DND-41 (cell line): Measurements from ENCODE around the gene PRDM5.

Experiments used
- EZH2 ChIP-seq: IDR thresholded peaks from 3 replicates; pipeline ENCODE4 v1.6.1; 2012; ENCODE audit warnings: borderline replicate concordance, low read depth, mild to moderate bottlenecking, moderate library complexity, low read length, inconsistent platforms; ENCODE audit not compliant: severe bottlenecking
- TF ChIP-seq, protein P1 (sequence below): IDR thresholded peaks from 2 replicates; pipeline ENCODE4 v1.5.1; 2012; ENCODE audit warnings: borderline replicate concordance, low read length, moderate library complexity, mild to moderate bottlenecking; ENCODE audit not compliant: poor library complexity, severe bottlenecking; ENCODE audit errors: extremely low read depth

DNA sequence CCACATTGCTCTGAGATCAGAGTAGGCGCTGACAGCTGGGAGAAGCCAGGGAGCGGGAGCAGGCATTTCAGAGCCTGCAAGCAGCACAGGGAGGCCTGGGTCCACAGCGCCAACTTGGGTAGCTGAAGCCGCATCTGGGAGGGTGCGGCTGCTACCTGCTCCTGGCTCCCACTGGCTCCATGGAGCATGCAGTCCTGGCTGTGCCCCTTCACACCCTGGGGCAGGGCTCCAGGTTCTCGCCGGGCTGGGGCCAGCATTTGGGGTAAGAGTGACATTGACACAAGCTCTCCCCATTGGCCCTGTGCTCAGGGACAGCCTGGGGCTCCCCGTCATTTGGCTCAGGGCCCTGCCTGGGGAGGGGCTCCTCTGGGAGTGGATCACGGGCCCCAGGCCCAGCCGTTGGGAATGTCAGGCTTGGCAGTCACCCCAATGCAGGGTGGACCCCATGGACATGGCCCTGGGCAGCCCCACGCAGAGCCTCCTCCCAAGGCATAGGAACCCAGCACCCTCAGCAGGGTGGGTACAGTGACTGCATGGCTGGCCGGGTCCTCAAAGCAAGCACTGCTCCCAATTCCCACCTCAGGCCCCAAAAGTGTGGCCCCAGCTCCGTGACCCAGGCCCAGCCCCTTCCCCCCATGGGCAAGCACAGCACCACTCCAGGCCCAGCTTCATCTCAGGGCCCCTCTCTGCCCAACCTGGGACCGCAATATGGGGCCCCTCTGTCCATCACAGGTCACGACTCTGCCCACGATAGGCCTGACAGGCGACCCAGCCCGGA lies 82.4 kb downstream of the PRDM5 start:
- TF ChIP-seq, protein P1, sequence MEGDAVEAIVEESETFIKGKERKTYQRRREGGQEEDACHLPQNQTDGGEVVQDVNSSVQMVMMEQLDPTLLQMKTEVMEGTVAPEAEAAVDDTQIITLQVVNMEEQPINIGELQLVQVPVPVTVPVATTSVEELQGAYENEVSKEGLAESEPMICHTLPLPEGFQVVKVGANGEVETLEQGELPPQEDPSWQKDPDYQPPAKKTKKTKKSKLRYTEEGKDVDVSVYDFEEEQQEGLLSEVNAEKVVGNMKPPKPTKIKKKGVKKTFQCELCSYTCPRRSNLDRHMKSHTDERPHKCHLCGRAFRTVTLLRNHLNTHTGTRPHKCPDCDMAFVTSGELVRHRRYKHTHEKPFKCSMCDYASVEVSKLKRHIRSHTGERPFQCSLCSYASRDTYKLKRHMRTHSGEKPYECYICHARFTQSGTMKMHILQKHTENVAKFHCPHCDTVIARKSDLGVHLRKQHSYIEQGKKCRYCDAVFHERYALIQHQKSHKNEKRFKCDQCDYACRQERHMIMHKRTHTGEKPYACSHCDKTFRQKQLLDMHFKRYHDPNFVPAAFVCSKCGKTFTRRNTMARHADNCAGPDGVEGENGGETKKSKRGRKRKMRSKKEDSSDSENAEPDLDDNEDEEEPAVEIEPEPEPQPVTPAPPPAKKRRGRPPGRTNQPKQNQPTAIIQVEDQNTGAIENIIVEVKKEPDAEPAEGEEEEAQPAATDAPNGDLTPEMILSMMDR, result no peak
- TF ChIP-seq EZH2, result no peak
